Left forelimb (tissue), 1 donor: ENCODE measurements around the gene IFI44L.

Experiments
- DNase-seq: peaks from one replicate; pipeline ENCODE4 v3.0.0-alpha.2; 2018; ENCODE audit warnings: low spot score

The IFI44L gene

DNA sequence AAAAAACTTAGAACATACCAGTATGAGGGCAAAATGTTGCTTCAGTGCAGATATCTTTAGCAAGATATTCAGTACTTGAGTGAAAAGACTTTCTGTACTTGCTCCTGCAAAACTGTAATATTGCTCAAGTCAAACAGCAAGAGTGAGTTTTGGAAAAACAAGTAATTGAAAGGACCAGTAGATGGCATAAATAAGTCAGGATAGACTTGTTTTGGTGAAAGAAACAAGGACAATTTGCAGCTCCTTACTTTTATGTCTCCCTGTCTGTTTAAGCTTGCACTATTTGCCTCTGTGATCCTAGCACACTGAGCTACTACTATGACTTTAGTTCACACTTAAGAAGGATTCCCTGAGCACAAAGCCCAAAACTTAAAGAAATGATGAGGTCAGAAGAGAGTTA is 68.4 kb downstream of the IFI44L start:
- no peak for DNase-seq

- no peak for DNase-seq
These were observed 70.3 kb downstream of the IFI44L start for GRCh38 chr1:78690516-78690915.

- no peak for DNase-seq
These were observed 71.9 kb downstream of the IFI44L start for GRCh38 chr1:78691995-78692747.
